Thyroid gland (tissue), 4 donors: ENCODE results near the gene CAMKMT. TPM values are rescaled to one million over a fixed set of nuclear protein-coding genes. Genes with fewer than 3 reads are reported as not detected.

Experiments used
- DNase-seq, 2 donors: peaks; one replicate each; pipeline ENCODE4 v3.0.0-alpha.2; 2019
- H3K27ac ChIP-seq, 3 donors: fragments of 200-600 bp; sonication (generic); 1 replicate in 2 of 3; 2 replicates in 1 of 3; pipeline ENCODE4 v1.5.1; 2016 to 2019; ENCODE audit warnings: mild to moderate bottlenecking in 1 of 3, moderate library complexity in 1 of 3
- H3K27me3 ChIP-seq: fragments of 200-600 bp; sonication (generic); one replicate; pipeline ENCODE4 v1.5.1; 2019
- H3K36me3 ChIP-seq, 2 donors: fragments of 200-600 bp; sonication (generic); one replicate each; pipeline ENCODE4 v1.5.1; 2016 to 2019
- H3K4me1 ChIP-seq, 2 donors: fragments of 200-600 bp; sonication (generic); one replicate each; pipeline ENCODE4 v1.5.1; 2017 to 2019
- H3K4me3 ChIP-seq, 3 donors: fragments of 200-600 bp; sonication (generic); replicated peaks in 1 of 3; 1 replicate in 2 of 3; 2 replicates in 1 of 3; pipeline ENCODE4 v1.5.1; 2016; ENCODE audit warnings: mild to moderate bottlenecking in 1 of 3
- H3K9me3 ChIP-seq: fragments of 200-600 bp; sonication (generic); one replicate; pipeline ENCODE4 v1.5.1; 2017
- CTCF ChIP-seq, 6 experiments: fragments of 200-600 bp in 3 of 6; fragments of 450-650 bp in 3 of 6; sonication (generic) in 3 of 6; IDR thresholded peaks; one replicate each; pipeline ENCODE4 v1.5.1; 2016 to 2019; ENCODE audit warnings: antibody characterized with exemption in 6 of 6, mild to moderate bottlenecking in 2 of 6, inconsistent platforms in 1 of 6, moderate library complexity in 1 of 6
- POLR2A ChIP-seq, 2 donors: fragments of 450-650 bp; IDR thresholded peaks; one replicate each; pipeline ENCODE4 v1.6.1; 2017; ENCODE audit warnings: antibody characterized with exemption in 2 of 2, mild to moderate bottlenecking in 2 of 2, moderate library complexity in 1 of 2
- WGBS, 2 donors: methylation state at CpG; one replicate each; pipeline ENCODE4 v1.1.5; 2017; 5-methylcytosine and 5-hydroxymethylcytosine counted together
- intact Hi-C: fragments of 100-400 bp; cut with DNase I; formaldehyde crosslinking; loops from one replicate; pipeline ENCODE4 v1.15.1; 2023
- total RNA-seq, 4 donors: library from RNA; depleted of rRNA; stranded (reverse); fragments of >200 nt; gene quantifications; one replicate each; pipeline ENCODE4 v1.2.3, GENCODE V29; 2016

Gene CAMKMT
- total RNA-seq, 4 donors from 2014 or later = 13.5 to 23.7 (median 17.2) TPM

DNA sequence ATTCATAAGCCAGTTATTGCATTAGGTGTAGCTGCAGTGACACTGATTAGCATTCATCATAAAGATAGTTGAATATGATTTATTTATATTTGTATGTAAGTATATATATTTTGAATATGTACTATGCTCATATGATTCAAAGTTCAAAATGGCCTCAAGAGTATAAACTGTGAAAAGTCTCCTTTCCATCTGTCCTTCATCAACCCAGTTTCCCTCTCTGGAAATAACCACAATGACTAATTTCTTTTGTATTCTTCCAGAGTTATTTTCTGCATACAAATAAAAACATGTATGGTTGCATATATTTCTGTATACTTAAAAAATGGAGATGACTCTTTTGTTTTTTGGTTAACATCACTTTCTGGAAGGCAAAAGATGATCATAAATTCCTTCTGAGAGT lies 95.2 kb downstream of the CAMKMT start:
- H3K27ac ChIP-seq = no peak overlapping the region
- H3K4me3 ChIP-seq = no peak overlapping the region
- H3K4me1 ChIP-seq = peaks cover 0 to 6% of the 10 kb centered on the region in 2 donors
- H3K36me3 ChIP-seq = no peaks in the 10 kb centered on the region
- intact Hi-C loops = no loop called here
- no peaks in the 10 kb centered on the region for H3K27me3 ChIP-seq
- no peaks in the 10 kb centered on the region for H3K9me3 ChIP-seq
- no peak for TF ChIP-seq CTCF (IDR thresholded peaks at IDR 0.05)
- TF ChIP-seq POLR2A (IDR thresholded peaks at IDR 0.05) = no peak
- no peak for DNase-seq

GRCh38 chr2:44459739-44460138 lies 98.0 kb downstream of the CAMKMT start:
- Histone ChIP-seq H3K27ac (no peak overlapping the region), H3K36me3 (no peaks in the 10 kb centered on the region), H3K4me1 (peaks cover 0 to 6% of the 10 kb centered on the region in 2 donors), H3K27me3 (no peaks in the 10 kb centered on the region), H3K4me3 (no peak overlapping the region), H3K9me3 (no peaks in the 10 kb centered on the region)
- TF ChIP-seq CTCF (IDR thresholded peaks at IDR 0.05) (no peak), POLR2A (IDR thresholded peaks at IDR 0.05) (no peak)
- DNase-seq = no peak
- intact Hi-C loops = no loop called here
- 93 to 95% methylated on average over 1 of the region's 1 CpG for WGBS, 2 donors

DNA sequence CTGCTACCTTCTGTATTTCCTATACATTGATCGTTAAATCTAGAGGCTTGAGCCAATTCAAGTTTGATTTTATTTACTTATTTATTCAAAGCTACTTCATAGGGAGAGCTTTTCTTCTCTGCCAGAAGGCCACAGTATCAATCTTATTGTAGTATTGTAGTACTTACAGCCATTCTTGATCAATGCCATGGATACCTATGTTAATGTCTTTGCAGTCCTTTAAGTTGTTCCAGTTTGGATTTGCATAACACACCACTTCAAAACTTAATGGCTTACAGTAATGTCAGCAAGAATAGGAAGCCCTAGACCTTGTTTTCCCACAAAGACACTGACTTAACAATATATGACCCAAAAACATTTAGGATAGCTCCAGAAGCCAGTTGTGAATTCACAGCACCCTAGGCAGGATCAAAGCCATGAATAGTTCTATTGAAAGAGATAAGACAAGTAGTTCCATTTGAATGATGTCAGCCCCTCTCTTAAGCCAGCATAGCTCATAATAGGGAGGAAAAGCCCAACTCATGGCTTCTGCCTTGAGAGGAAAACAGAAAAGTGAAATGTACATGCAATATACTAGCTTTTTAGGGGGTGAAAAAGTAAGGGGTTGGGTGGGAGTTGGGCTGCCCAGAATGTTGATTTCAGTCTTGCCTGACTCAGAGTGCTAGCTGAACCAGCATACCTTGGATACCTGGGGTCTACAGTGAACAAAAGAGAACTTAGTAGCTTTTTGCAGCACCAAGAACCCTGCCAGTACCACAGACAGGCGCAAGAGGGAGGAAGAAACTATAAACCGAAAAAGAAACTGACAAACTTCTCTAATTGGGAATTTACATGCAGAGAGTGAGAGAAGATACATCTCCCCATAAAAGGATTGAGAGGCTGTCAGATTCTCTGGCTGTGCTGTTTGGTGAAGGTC lies 101.4 kb downstream of the CAMKMT start:
- Histone ChIP-seq H3K27me3 (no peaks in the 10 kb centered on the region), H3K36me3 (no peaks in the 10 kb centered on the region), H3K27ac (no peak overlapping the region), H3K9me3 (no peaks in the 10 kb centered on the region), H3K4me1 (peaks cover 0 to 6% of the 10 kb centered on the region in 2 donors), H3K4me3 (no peak overlapping the region)
- DNase-seq = no peak
- intact Hi-C loops = no loop called here
- WGBS, 2 donors = 93 to 96% methylated on average over 3 of the region's 3 CpGs
- TF ChIP-seq POLR2A (IDR thresholded peaks at IDR 0.05) (no peak), CTCF (IDR thresholded peaks at IDR 0.05) (no peak)

DNA sequence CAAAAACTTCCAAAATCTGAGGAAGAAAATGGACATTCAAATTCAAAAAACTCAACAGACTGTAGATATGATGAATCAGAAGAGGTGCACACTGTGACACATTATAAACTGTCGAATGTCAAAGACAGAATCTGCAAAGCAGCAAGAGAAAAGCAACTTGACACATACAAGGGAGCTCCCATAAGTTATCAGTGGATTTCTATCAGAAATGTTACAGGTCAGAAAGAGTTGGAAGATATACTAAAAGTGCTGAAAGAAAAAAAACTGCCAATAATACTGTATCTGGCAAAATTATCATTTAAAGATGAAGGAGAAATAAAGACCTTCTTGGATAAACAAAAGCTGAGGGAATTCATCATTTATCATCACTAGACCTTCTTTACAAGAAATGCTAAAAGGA lies 102.7 kb downstream of the CAMKMT start:
- WGBS, 2 donors = 95 to 97% methylated on average over 1 of the region's 1 CpG
- DNase-seq = no peak

More for the DNA sequence above, 102.7 kb downstream of the CAMKMT start:
- TF ChIP-seq CTCF (IDR thresholded peaks at IDR 0.05) (no peak), POLR2A (IDR thresholded peaks at IDR 0.05) (no peak)
- intact Hi-C loops = no loop called here
- Histone ChIP-seq H3K36me3 (no peaks in the 10 kb centered on the region), H3K4me3 (no peak overlapping the region), H3K27me3 (no peaks in the 10 kb centered on the region), H3K4me1 (peaks cover 0 to 2% of the 10 kb centered on the region in 2 donors), H3K9me3 (no peaks in the 10 kb centered on the region), H3K27ac (no peak overlapping the region)
